ENCODE data around the gene HEBP2.

DNA sequence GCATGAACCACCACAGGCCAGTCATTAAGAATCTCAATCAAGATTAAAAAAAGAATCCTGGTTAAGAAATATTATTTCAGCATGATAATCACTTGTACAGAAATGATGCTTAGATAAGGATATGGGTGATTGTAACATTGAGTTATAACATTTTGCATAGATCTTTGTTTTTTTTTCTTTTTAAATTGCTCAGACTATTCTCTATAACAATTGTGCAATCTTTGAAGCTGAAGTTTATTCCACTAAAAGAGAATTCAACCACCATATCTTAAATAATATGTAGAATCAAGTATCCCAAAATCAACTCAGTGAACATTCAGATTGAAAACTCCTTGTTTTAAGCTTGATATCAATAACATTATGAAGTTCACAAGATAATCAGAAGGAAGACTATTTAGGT lies 27.0 kb upstream of the HEBP2 start:
- TF ChIP-seq, protein P1, sequence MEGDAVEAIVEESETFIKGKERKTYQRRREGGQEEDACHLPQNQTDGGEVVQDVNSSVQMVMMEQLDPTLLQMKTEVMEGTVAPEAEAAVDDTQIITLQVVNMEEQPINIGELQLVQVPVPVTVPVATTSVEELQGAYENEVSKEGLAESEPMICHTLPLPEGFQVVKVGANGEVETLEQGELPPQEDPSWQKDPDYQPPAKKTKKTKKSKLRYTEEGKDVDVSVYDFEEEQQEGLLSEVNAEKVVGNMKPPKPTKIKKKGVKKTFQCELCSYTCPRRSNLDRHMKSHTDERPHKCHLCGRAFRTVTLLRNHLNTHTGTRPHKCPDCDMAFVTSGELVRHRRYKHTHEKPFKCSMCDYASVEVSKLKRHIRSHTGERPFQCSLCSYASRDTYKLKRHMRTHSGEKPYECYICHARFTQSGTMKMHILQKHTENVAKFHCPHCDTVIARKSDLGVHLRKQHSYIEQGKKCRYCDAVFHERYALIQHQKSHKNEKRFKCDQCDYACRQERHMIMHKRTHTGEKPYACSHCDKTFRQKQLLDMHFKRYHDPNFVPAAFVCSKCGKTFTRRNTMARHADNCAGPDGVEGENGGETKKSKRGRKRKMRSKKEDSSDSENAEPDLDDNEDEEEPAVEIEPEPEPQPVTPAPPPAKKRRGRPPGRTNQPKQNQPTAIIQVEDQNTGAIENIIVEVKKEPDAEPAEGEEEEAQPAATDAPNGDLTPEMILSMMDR (conservative IDR thresholded peaks at IDR 0.05; ENCODE audit: low read depth, low read length): no peak
- TF ChIP-seq EZH2phosphoT487 (IDR thresholded peaks at IDR 0.05; ENCODE audit: borderline replicate concordance, low read length): no peak
